Neural cell (in vitro differentiated cells): ENCODE data around the gene VSNL1. TPM values are rescaled to one million over a fixed set of nuclear protein-coding genes. Genes with fewer than 3 reads are reported as not detected.

ENCODE experiments used
- H2AFZ ChIP-seq: fragments of 200-600, 300-800 bp; sonication (generic), shearing (Covaris generic); 2 replicates; pipeline ENCODE4 v1.6.0; 2014; ENCODE audit warnings: low read depth, mild to moderate bottlenecking, antibody characterized with exemption, low read length, moderate library complexity
- H3F3A ChIP-seq: fragments of 200-600 bp; shearing (Covaris generic); 2 replicates; pipeline ENCODE4 v1.6.1; 2016; ENCODE audit warnings: mild to moderate bottlenecking, moderate library complexity, mixed read lengths, antibody characterized with exemption, low read length; ENCODE audit not compliant: insufficient read depth, poor library complexity, severe bottlenecking
- H3K27ac ChIP-seq: fragments of 200-600, 300-800 bp; sonication (generic), shearing (Covaris generic); 2 replicates; pipeline ENCODE4 v1.5.1; 2014; ENCODE audit warnings: mild to moderate bottlenecking, low read length, moderate library complexity
- H3K27me3 ChIP-seq: fragments of 300-800, 200-600 bp; sonication (generic), shearing (Covaris generic); 2 replicates; pipeline ENCODE4 v1.6.0; 2014; ENCODE audit warnings: mild to moderate bottlenecking, low read depth, low read length, moderate library complexity; ENCODE audit not compliant: insufficient read depth
- H3K36me3 ChIP-seq: fragments of 300-800, 200-600 bp; sonication (generic), shearing (Covaris generic); 2 replicates; pipeline ENCODE4 v1.5.1; 2014; ENCODE audit warnings: mild to moderate bottlenecking, antibody characterized with exemption, low read length, moderate library complexity; ENCODE audit not compliant: insufficient read depth
- H3K4me2 ChIP-seq: fragments of 300-800, 200-600 bp; sonication (generic), shearing (Covaris generic); 2 replicates; pipeline ENCODE4 v1.6.0; 2014; ENCODE audit warnings: mild to moderate bottlenecking, low read length
- H3K4me3 ChIP-seq: fragments of 300-800, 200-600 bp; sonication (generic), shearing (Covaris generic); 2 replicates; pipeline ENCODE4 v1.5.1; 2014; ENCODE audit warnings: mild to moderate bottlenecking, low read length, moderate library complexity
- H3K79me2 ChIP-seq: fragments of 200-600 bp; shearing (Covaris generic); replicated peaks from 2 replicates; pipeline ENCODE4 v1.6.0; 2014; ENCODE audit warnings: mild to moderate bottlenecking, low read length, moderate library complexity; ENCODE audit not compliant: insufficient read depth
- H3K9ac ChIP-seq: fragments of 300-800, 200-600 bp; sonication (generic), shearing (Covaris generic); 2 replicates; pipeline ENCODE4 v1.6.1; 2016; ENCODE audit warnings: mild to moderate bottlenecking, low read length, mixed read lengths
- H3K9me2 ChIP-seq: fragments of 200-600 bp; shearing (Covaris generic); 2 replicates; pipeline ENCODE4 v1.6.1; 2016; ENCODE audit warnings: mild to moderate bottlenecking, low read length, mixed read lengths; ENCODE audit not compliant: insufficient read depth
- H3K9me3 ChIP-seq: fragments of 200-600, 300-800 bp; sonication (generic), shearing (Covaris generic); 2 replicates; pipeline ENCODE4 v1.6.1; 2016; ENCODE audit warnings: mild to moderate bottlenecking, mixed run types, low read length, moderate library complexity, mixed read lengths
- H4K20me1 ChIP-seq: fragments of 200-600 bp; shearing (Covaris generic); 2 replicates; pipeline ENCODE4 v1.6.1; 2016; ENCODE audit warnings: mild to moderate bottlenecking, mixed run types; ENCODE audit not compliant: insufficient read depth
- CTCF ChIP-seq: fragments of 450-650 bp; IDR thresholded peaks from 2 replicates; pipeline ENCODE4 v1.5.1; 2014; ENCODE audit warnings: antibody characterized with exemption, mild to moderate bottlenecking, moderate library complexity; ENCODE audit not compliant: poor library complexity, severe bottlenecking
- EP300 ChIP-seq: fragments of 450-650 bp; conservative IDR thresholded peaks from 2 replicates; pipeline ENCODE4 v1.6.1; 2014; ENCODE audit warnings: antibody characterized with exemption, mild to moderate bottlenecking, moderate library complexity; ENCODE audit not compliant: poor library complexity, severe bottlenecking
- EZH2 ChIP-seq: fragments of 200-600, 300-800 bp; shearing (Covaris generic), sonication (generic); IDR thresholded peaks from 2 replicates; pipeline ENCODE4 v1.6.1; 2014; ENCODE audit warnings: antibody characterized with exemption, low read length, borderline replicate concordance, mild to moderate bottlenecking; ENCODE audit not compliant: insufficient read depth, poor library complexity, severe bottlenecking
- MXI1 ChIP-seq: fragments of 450-650 bp; conservative IDR thresholded peaks from 2 replicates; pipeline ENCODE4 v1.6.1; 2014; ENCODE audit warnings: antibody characterized with exemption, mild to moderate bottlenecking; ENCODE audit not compliant: poor library complexity, severe bottlenecking
- POLR2AphosphoS5 ChIP-seq: IDR thresholded peaks from 2 replicates; pipeline ENCODE4 v1.6.1; 2012
- RAD21 ChIP-seq: fragments of 450-650 bp; conservative IDR thresholded peaks from 2 replicates; pipeline ENCODE4 v1.6.1; 2014; ENCODE audit warnings: antibody characterized with exemption, mild to moderate bottlenecking, moderate library complexity
- REST ChIP-seq: IDR thresholded peaks from 2 replicates; pipeline ENCODE4 v1.6.1; 2012; ENCODE audit warnings: borderline replicate concordance
- SMC3 ChIP-seq: fragments of 450-650 bp; conservative IDR thresholded peaks from 2 replicates; pipeline ENCODE4 v1.6.1; 2014; ENCODE audit warnings: antibody characterized with exemption, mild to moderate bottlenecking, moderate library complexity; ENCODE audit not compliant: poor library complexity
- TAF1 ChIP-seq: IDR thresholded peaks from 2 replicates; pipeline ENCODE4 v1.6.1; 2012; ENCODE audit warnings: low read depth
- polyA plus RNA-seq: library from polyadenylated mRNA; depleted of rRNA; stranded (reverse); fragments of >200 nt; gene quantifications from 2 replicates; pipeline ENCODE4 v1.2.3, GENCODE V29; 2014

Gene VSNL1
- polyA plus RNA-seq, 1 donor from 2014 or later, result 69.7 TPM

- Histone ChIP-seq H3K27me3 (no peaks in the 10 kb centered on the region), H3F3A (no peaks in the 10 kb centered on the region), H3K36me3 (no peaks in the 10 kb centered on the region), H3K9me2 (no peaks in the 10 kb centered on the region), H3K4me3 (no peak overlapping the region), H2AFZ (no peak overlapping the region), H3K9me3 (no peaks in the 10 kb centered on the region), H3K79me2 (no peaks in the 10 kb centered on the region), H3K27ac (no peak overlapping the region), H3K9ac (no peak overlapping the region), H4K20me1 (no peaks in the 10 kb centered on the region), H3K4me2 (no peak overlapping the region)
- TF ChIP-seq EZH2 (no peak), MXI1 (no peak), TAF1 (no peak), EP300 (no peak), CTCF (no peak), RAD21 (no peak), POLR2AphosphoS5 (no peak), SMC3 (no peak), REST (no peak)
Observed at GRCh38 chr2:17576802-17577201, 36.3 kb downstream of the VSNL1 start.

GRCh38 chr2:17578466-17578928 is 38.0 kb downstream of the VSNL1 start:
- no peaks in the 10 kb centered on the region for H3F3A ChIP-seq
- no peak for TF ChIP-seq CTCF
- no peak for TF ChIP-seq SMC3
- TF ChIP-seq RAD21, result no peak
- TF ChIP-seq REST, result no peak
- TF ChIP-seq MXI1, result no peak
- no peak for TF ChIP-seq EP300
- no peak overlapping the region for H3K9ac ChIP-seq
- no peaks in the 10 kb centered on the region for H4K20me1 ChIP-seq
- H3K79me2 ChIP-seq, result no peaks in the 10 kb centered on the region
- no peaks in the 10 kb centered on the region for H3K36me3 ChIP-seq
- no peaks in the 10 kb centered on the region for H3K27me3 ChIP-seq
- H3K27ac ChIP-seq, result no peak overlapping the region
- H3K4me3 ChIP-seq, result no peak overlapping the region
- no peaks in the 10 kb centered on the region for H3K9me2 ChIP-seq
- H3K9me3 ChIP-seq, result no peaks in the 10 kb centered on the region
- H3K4me2 ChIP-seq, result no peak overlapping the region
- no peak overlapping the region for H2AFZ ChIP-seq
